Fibroblast of lung (primary cell): ENCODE results near the gene SPOCD1.
A peak's percentile ranks its signal among the peaks of the same experiment; 100 is the strongest.

Experiments
- CTCF ChIP-seq, 2 donors: IDR thresholded peaks in 1 of 2; conservative IDR thresholded peaks in 1 of 2; 1 replicate in 1 of 2; 2 replicates in 1 of 2; pipeline ENCODE4 v1.5.1; 2011 to 2012; ENCODE audit warnings: low read length in 2 of 2, control low read depth in 1 of 2, inconsistent platforms in 1 of 2, low read depth in 1 of 2, mild to moderate bottlenecking in 1 of 2
- EZH2 ChIP-seq: IDR thresholded peaks from 2 replicates; pipeline ENCODE4 v1.5.1; 2012; ENCODE audit warnings: low read length, control low read depth, mild to moderate bottlenecking; ENCODE audit errors: missing control alignments

GRCh38 chr1:31765041-31765467, 50.8 kb downstream of the SPOCD1 start:
- TF ChIP-seq CTCF (conservative IDR thresholded peaks at IDR 0.05 in 1 of 2, IDR thresholded peaks at IDR 0.05 in 1 of 2; ENCODE audit: low read depth in 1 of 2, low read length in 2 of 2), result peak; percentile 36 to 44
- TF ChIP-seq EZH2, result no peak
